GM23248 (cell line): ENCODE results near the gene VN1R5.

Source experiments
- EZH2 ChIP-seq: fragments of 200-600 bp; sonication (generic); IDR thresholded peaks from 2 replicates; pipeline ENCODE4 v1.6.1; 2018; ENCODE audit warnings: antibody characterized with exemption, mild to moderate bottlenecking; ENCODE audit not compliant: insufficient read depth, poor library complexity, severe bottlenecking
- EZH2phosphoT487 ChIP-seq: fragments of 200-600 bp; sonication (generic); IDR thresholded peaks from 2 replicates; pipeline ENCODE4 v1.6.1; 2018; ENCODE audit warnings: antibody characterized with exemption, moderate library complexity, mild to moderate bottlenecking, low read depth; ENCODE audit not compliant: insufficient read depth

- TF ChIP-seq EZH2 (no peak), EZH2phosphoT487 (no peak)
Observed at GRCh38 chr1:247266053-247266452, 10.2 kb downstream of the VN1R5 start.
